GM23338 (cell line): ENCODE measurements around the gene TNNT2.

ENCODE experiments used
- CREB1 ChIP-seq: fragments of 250-450 bp; sonication (Bioruptor Pico); IDR thresholded peaks from 2 replicates; pipeline ENCODE4 v1.5.0; 2020; ENCODE audit warnings: low read depth, mild to moderate bottlenecking, moderate library complexity
- CTCF ChIP-seq, 2 experiments: fragments of 200-600 bp in 1 of 2; sonication (generic) in 1 of 2; conservative IDR thresholded peaks; 2 replicates each; pipeline versions ENCODE4 v1.5.1 to v1.6.1; 2016 to 2017; ENCODE audit warnings: antibody characterized with exemption in 2 of 2, low read depth in 2 of 2, mild to moderate bottlenecking in 2 of 2, moderate library complexity in 1 of 2
- ETS1 ChIP-seq: IDR thresholded peaks from 2 replicates; pipeline ENCODE4 v1.6.1; 2016; ENCODE audit warnings: antibody characterized with exemption
- EZH2 ChIP-seq: fragments of 200-600 bp; sonication (generic); IDR thresholded peaks from one replicate; pipeline ENCODE4 v1.8.0; 2017; ENCODE audit warnings: antibody characterized with exemption, mild to moderate bottlenecking, low read depth; ENCODE audit not compliant: unreplicated experiment
- EZH2phosphoT487 ChIP-seq: fragments of 200-600 bp; sonication (generic); IDR thresholded peaks from one replicate; pipeline ENCODE4 v1.8.1; 2018; ENCODE audit warnings: antibody characterized with exemption; ENCODE audit not compliant: unreplicated experiment
- JUNB ChIP-seq: IDR thresholded peaks from one replicate; pipeline ENCODE4 v1.6.1; 2016; ENCODE audit warnings: antibody characterized with exemption; ENCODE audit not compliant: unreplicated experiment
- NANOG ChIP-seq: IDR thresholded peaks from 2 replicates; pipeline ENCODE4 v1.6.1; 2016; ENCODE audit warnings: antibody characterized with exemption, borderline replicate concordance
- POLR2AphosphoS5 ChIP-seq: IDR thresholded peaks from 2 replicates; pipeline ENCODE4 v1.6.1; 2016; ENCODE audit warnings: antibody characterized with exemption, low read depth
- REST ChIP-seq: IDR thresholded peaks from one replicate; pipeline ENCODE4 v1.6.1; 2018; ENCODE audit warnings: antibody characterized with exemption; ENCODE audit not compliant: unreplicated experiment
- STAT1 ChIP-seq: IDR thresholded peaks from one replicate; pipeline ENCODE4 v1.6.1; 2016; ENCODE audit warnings: antibody characterized with exemption; ENCODE audit not compliant: unreplicated experiment
- ZNF114 ChIP-seq: fragments of 250-450 bp; sonication (Bioruptor Pico); IDR thresholded peaks from 2 replicates; pipeline ENCODE4 v1.5.0; 2020; ENCODE audit warnings: mild to moderate bottlenecking, moderate library complexity
- ZNF331 ChIP-seq: fragments of 250-450 bp; sonication (Bioruptor Pico); IDR thresholded peaks from 2 replicates; pipeline ENCODE4 v1.5.0; 2020; ENCODE audit warnings: low read depth, mild to moderate bottlenecking, moderate library complexity

- TF ChIP-seq CTCF (conservative IDR thresholded peaks at IDR 0.05; ENCODE audit: low read depth in 2 of 2), result no peak
- TF ChIP-seq EZH2phosphoT487, result no peak
- no peak for TF ChIP-seq REST
- no peak for TF ChIP-seq POLR2AphosphoS5
- no peak for TF ChIP-seq EZH2
- TF ChIP-seq CREB1 (CRISPR knock-in tag), result no peak
- no peak for TF ChIP-seq NANOG
- TF ChIP-seq ZNF114 (CRISPR knock-in tag), result no peak
- TF ChIP-seq STAT1, result no peak
- TF ChIP-seq JUNB, result no peak
- no peak for TF ChIP-seq ETS1
- TF ChIP-seq ZNF331 (CRISPR knock-in tag), result no peak
Observed at GRCh38 chr1:201350884-201351283, 26.6 kb downstream of the TNNT2 start.
